Measurements from ENCODE around the gene B4GALT2.

DNA sequence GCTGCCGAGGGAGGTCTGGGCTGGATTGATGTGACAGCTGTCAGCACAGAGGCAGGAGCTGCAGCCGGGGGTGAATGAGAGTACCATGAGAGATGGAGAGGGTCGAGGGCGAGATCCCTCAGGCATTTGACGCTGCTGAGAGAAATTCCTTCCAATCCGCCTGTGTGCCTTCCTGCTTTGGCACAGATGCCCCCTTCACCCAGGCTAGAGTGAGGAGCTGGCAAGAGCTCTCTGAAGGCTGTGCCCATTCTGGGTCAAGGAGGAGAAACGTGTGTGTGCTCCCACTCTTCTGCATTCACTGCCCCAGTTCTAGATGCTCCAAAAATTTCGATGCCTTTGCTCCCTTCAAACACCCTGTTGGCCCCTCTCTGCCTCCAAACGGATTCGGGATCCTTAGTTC is 40.6 kb upstream of the B4GALT2 start:
- TF ChIP-seq, protein P1, sequence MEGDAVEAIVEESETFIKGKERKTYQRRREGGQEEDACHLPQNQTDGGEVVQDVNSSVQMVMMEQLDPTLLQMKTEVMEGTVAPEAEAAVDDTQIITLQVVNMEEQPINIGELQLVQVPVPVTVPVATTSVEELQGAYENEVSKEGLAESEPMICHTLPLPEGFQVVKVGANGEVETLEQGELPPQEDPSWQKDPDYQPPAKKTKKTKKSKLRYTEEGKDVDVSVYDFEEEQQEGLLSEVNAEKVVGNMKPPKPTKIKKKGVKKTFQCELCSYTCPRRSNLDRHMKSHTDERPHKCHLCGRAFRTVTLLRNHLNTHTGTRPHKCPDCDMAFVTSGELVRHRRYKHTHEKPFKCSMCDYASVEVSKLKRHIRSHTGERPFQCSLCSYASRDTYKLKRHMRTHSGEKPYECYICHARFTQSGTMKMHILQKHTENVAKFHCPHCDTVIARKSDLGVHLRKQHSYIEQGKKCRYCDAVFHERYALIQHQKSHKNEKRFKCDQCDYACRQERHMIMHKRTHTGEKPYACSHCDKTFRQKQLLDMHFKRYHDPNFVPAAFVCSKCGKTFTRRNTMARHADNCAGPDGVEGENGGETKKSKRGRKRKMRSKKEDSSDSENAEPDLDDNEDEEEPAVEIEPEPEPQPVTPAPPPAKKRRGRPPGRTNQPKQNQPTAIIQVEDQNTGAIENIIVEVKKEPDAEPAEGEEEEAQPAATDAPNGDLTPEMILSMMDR (IDR thresholded peaks at IDR 0.05; ENCODE audit: low read length), result no peak
- no peak for TF ChIP-seq EZH2phosphoT487 (IDR thresholded peaks at IDR 0.05; ENCODE audit: low read length)

Data from MM.1S (cell line).